Fibroblast of upper back skin (primary cell): ENCODE measurements around the gene DPM2.

Experiments
- DNase-seq: peaks from one replicate; pipeline ENCODE4 v3.0.0-alpha.2; 2013

The DPM2 gene

DNA sequence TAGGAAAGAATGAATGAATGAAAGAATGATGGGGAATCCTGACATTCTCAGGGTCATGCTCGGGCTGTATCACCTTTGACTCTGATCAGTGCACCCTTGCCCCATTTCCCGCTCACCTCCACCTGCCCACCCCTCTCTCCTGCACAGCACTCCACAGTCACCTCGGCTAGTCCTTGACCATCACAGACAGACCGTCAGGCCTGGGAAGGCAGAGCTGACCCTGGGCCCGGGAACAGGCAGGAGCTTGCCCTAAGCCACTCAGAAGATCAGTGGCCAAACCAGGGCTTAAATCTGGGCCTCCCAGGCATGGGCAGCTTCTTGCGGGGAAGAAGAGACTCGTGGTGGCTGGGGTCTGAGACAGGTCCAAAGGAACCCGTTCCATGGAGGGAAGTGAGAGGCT is 41.8 kb downstream of the DPM2 start:
- no peak for DNase-seq

DNA sequence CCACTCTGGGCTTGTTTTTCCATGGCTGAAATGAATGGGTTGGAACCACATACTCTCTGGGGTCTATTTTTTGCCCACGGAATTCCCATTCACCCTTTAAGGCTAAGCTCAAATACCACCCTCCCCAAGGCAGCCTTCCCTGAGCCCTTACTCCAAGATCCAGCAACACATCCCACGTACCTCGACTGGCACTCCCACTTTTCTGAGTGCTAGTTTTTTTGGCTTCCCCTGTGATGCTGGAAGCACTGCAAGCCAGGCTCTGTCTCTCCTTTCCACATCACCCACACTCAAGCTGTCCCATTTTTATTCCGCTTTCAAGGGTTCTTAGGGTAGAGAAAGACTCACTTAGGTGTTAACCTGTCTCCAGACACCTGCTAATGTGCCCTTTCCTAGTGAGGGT is 44.3 kb downstream of the DPM2 start:
- DNase-seq = no peak

DNA sequence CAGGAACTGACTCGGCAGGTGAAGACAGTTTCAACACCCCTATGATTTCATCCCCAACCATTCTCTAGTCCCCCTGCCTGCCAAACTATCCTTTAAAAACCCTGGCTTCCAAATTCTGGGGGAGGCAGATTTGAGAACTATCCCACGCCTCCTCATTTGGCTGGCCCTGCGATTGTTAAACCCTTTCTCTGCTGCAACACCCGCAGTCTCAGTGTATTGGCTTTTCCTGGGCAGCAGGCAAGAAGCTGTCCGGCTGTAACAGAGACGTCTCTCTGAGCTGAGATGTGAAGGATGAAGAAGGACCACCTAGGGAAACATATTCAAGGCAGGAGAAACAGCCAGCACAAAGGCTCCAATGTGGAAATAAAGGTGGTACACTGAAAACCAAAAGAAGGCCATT is 44.8 kb downstream of the DPM2 start:
- DNase-seq = no peak

DNA sequence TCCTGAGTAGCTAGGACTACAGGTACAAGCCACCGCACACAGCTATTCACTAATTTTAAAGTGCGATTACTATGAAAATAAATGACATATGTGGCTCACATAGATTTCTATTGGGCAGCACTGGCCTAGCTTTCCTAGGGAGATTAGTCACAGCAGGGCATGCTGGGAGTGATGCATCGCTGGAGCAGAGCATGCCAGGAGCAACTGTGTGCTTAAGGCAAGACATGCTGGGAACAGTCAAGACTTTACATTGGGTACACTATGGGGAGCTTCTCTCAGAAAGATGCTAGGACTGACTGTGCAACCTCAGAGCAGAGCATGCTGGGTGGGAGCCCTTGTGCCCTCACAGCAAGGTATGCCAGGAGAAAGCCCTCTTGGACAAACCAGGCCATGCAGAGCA is 47.6 kb downstream of the DPM2 start:
- no peak for DNase-seq

- DNase-seq = no peak
Measured at GRCh38 chr9:127887792-127888191, 49.9 kb downstream of the DPM2 start.

- no peak for DNase-seq
Measured at GRCh38 chr9:127886401-127886972, 51.2 kb downstream of the DPM2 start.

GRCh38 chr9:127885508-127886281 is 52.0 kb downstream of the DPM2 start:
- DNase-seq = no peak
